ENCODE data around the gene ZBTB20.

- TF ChIP-seq TCF4 (CRISPR knock-in tag; IDR thresholded peaks at IDR 0.05; ENCODE audit: borderline replicate concordance) (no peak), ZFP30 (CRISPR knock-in tag; IDR thresholded peaks at IDR 0.05) (no peak), ESRRG (CRISPR knock-in tag; IDR thresholded peaks at IDR 0.05) (no peak), OSR1 (CRISPR knock-in tag; IDR thresholded peaks at IDR 0.05) (no peak), BACH2 (CRISPR knock-in tag; IDR thresholded peaks at IDR 0.05; ENCODE audit: borderline replicate concordance) (no peak), CSDC2 (CRISPR knock-in tag; IDR thresholded peaks at IDR 0.05) (no peak), ZNF565 (CRISPR knock-in tag; conservative IDR thresholded peaks at IDR 0.05; ENCODE audit: low read depth) (no peak), ZNF8 (CRISPR knock-in tag; IDR thresholded peaks at IDR 0.05) (no peak), PPARA (CRISPR knock-in tag; IDR thresholded peaks at IDR 0.05; ENCODE audit: borderline replicate concordance) (no peak)
- TF ChIP-seq, protein P1, sequence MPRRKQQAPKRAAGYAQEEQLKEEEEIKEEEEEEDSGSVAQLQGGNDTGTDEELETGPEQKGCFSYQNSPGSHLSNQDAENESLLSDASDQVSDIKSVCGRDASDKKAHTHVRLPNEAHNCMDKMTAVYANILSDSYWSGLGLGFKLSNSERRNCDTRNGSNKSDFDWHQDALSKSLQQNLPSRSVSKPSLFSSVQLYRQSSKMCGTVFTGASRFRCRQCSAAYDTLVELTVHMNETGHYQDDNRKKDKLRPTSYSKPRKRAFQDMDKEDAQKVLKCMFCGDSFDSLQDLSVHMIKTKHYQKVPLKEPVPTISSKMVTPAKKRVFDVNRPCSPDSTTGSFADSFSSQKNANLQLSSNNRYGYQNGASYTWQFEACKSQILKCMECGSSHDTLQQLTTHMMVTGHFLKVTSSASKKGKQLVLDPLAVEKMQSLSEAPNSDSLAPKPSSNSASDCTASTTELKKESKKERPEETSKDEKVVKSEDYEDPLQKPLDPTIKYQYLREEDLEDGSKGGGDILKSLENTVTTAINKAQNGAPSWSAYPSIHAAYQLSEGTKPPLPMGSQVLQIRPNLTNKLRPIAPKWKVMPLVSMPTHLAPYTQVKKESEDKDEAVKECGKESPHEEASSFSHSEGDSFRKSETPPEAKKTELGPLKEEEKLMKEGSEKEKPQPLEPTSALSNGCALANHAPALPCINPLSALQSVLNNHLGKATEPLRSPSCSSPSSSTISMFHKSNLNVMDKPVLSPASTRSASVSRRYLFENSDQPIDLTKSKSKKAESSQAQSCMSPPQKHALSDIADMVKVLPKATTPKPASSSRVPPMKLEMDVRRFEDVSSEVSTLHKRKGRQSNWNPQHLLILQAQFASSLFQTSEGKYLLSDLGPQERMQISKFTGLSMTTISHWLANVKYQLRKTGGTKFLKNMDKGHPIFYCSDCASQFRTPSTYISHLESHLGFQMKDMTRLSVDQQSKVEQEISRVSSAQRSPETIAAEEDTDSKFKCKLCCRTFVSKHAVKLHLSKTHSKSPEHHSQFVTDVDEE (CRISPR knock-in tag; IDR thresholded peaks at IDR 0.05) = no peak
- TF ChIP-seq, protein P2, sequence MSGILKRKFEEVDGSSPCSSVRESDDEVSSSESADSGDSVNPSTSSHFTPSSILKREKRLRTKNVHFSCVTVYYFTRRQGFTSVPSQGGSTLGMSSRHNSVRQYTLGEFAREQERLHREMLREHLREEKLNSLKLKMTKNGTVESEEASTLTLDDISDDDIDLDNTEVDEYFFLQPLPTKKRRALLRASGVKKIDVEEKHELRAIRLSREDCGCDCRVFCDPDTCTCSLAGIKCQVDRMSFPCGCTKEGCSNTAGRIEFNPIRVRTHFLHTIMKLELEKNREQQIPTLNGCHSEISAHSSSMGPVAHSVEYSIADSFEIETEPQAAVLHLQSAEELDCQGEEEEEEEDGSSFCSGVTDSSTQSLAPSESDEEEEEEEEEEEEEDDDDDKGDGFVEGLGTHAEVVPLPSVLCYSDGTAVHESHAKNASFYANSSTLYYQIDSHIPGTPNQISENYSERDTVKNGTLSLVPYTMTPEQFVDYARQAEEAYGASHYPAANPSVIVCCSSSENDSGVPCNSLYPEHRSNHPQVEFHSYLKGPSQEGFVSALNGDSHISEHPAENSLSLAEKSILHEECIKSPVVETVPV (CRISPR knock-in tag; IDR thresholded peaks at IDR 0.05) = no peak
Observed at GRCh38 chr3:115111632-115112031, 35.5 kb downstream of the ZBTB20 start.

Data from SK-N-SH treated with all-trans-retinoic acid at 6 μM for 48 hours (cell line).